Measurements from ENCODE around the gene GEMIN4. TPM values are rescaled to one million over a fixed set of nuclear protein-coding genes. Genes with fewer than 3 reads are reported as not detected.
A peak's percentile ranks its signal among the peaks of the same experiment; 100 is the strongest.
"Not testable (repeated sequence)": the region's sequence is repeated elsewhere in the genome, so short reads cannot be mapped to it uniquely, and the experiment has no call there.

The GEMIN4 gene
- total RNA-seq, 1 experiment from 2014 or later, result 20.2 TPM

DNA sequence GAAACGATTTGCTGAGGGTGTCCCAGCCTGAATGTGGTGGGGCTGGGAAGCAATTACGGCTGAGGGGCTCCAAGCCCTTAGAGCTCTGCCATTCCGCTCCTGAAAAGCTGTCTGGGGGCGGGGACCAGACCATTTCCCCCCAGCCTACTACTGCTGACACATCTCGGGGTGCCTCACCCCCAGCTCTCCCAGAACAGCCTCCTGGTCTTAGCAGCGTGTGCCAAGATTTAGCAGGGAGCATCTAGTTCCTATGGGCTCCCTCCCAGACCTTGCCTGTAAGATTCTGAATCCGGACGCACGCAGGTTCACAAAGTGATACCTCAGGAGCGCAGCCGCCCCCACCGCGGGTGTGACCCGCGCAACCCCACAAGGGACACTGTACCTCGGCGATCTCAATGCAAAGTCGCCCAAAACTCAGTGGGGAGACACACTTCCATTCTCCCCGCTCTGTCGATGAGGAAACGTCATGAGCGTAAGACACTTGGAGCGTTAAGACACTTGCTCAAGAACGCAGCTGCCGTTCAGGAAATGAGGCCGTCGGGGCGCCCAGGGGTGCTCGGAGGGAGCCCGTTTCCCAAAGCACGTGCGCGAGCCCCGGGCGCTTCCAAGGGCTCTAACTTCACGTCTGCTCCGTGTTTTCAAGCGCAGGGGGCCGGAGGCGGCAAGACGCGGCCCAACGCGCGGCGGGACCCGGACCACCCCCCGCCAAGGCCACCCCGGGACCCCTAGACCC is 629 bp downstream of the GEMIN4 start:
- H3K9me3 ChIP-seq (ENCODE audit: low read length), result peaks cover 15% of the 10 kb centered on the region
- no peak overlapping the region; the same call in 1 of the 2 replicates for H2AFZ ChIP-seq (ENCODE audit: low read length)
- peak overlapping the region; percentile 89 for H3K4me3 ChIP-seq (ENCODE audit: low read length)
- H3K4me2 ChIP-seq (ENCODE audit: low read depth, low read length, poor library complexity, severe bottlenecking), result peak overlapping the region; percentile 95
- H3K9ac ChIP-seq (ENCODE audit: low read length), result peak overlapping the region; percentile 97
- peaks cover 18% of the 10 kb centered on the region for H3K4me1 ChIP-seq (ENCODE audit: low read length)
- H3K27me3 ChIP-seq (ENCODE audit: low read length), result no peaks in the 10 kb centered on the region
- DNase-seq, result peak; percentile 86
- H3K27ac ChIP-seq (ENCODE audit: low read length), result peak overlapping the region; percentile 68
- peaks cover 37% of the 10 kb centered on the region for H3K36me3 ChIP-seq (ENCODE audit: insufficient read depth, low read length)
- H3K9me2 ChIP-seq (replicated peaks; ENCODE audit: insufficient read depth, low read length), result no peaks in the 10 kb centered on the region
- H3K79me2 ChIP-seq (ENCODE audit: low read length), result peaks cover 50% of the 10 kb centered on the region
- 0 out of 2 replicates have a peak, but pooled peaks cover 2% of the 10 kb centered on the region for H4K20me1 ChIP-seq (ENCODE audit: insufficient read depth, low read depth, low read length)

DNA sequence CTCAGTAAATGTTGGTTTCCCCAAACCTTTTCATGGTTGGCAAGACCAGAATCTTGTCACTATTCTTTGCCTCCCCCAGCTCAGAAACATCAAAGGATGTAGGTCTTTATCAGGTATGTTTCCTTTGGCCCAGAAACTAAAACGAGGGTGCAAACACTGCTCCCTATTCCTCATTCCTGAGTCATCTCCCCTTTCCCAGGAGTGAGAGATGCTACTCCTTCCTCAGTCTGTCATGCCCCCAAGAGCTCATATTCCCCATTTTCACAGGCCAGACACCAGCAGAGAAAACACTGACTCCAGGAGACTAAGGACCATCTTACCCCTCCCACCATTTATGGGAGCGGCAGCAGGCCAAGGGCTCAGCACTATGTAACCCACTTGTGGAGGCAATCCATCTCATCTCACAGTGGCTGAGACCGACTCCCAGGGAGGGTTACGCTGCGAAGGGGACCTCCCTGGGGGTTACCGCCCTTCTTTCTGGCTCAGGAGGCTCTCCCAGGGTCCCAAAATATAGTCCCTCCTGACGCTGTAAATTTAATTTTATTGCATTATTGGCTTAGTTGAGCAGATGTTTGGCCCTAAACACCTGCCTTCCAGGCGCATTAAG is 1.5 kb downstream of the GEMIN4 start:
- peaks cover 59% of the 10 kb centered on the region for H3K79me2 ChIP-seq (ENCODE audit: low read length)
- H3K4me2 ChIP-seq (ENCODE audit: low read depth, low read length, poor library complexity, severe bottlenecking), result peak overlapping the region; percentile 95
- no peak overlapping the region for H2AFZ ChIP-seq (ENCODE audit: low read length)
- peaks cover 46% of the 10 kb centered on the region for H3K36me3 ChIP-seq (ENCODE audit: insufficient read depth, low read length)
- H3K9me2 ChIP-seq (replicated peaks; ENCODE audit: insufficient read depth, low read length), result no peaks in the 10 kb centered on the region
- peak overlapping the region; percentile 89 for H3K4me3 ChIP-seq (ENCODE audit: low read length)
- H3K27me3 ChIP-seq (ENCODE audit: low read length), result no peaks in the 10 kb centered on the region
- H3K9ac ChIP-seq (ENCODE audit: low read length), result peak overlapping the region; percentile 97
- H3K27ac ChIP-seq (ENCODE audit: low read length), result no peak overlapping the region
- peaks cover 18% of the 10 kb centered on the region for H3K4me1 ChIP-seq (ENCODE audit: low read length)
- H4K20me1 ChIP-seq (ENCODE audit: insufficient read depth, low read depth, low read length), result 0 out of 2 replicates have a peak, but pooled peaks cover 9% of the 10 kb centered on the region
- peaks cover 15% of the 10 kb centered on the region for H3K9me3 ChIP-seq (ENCODE audit: low read length)
- no peak for DNase-seq

DNA sequence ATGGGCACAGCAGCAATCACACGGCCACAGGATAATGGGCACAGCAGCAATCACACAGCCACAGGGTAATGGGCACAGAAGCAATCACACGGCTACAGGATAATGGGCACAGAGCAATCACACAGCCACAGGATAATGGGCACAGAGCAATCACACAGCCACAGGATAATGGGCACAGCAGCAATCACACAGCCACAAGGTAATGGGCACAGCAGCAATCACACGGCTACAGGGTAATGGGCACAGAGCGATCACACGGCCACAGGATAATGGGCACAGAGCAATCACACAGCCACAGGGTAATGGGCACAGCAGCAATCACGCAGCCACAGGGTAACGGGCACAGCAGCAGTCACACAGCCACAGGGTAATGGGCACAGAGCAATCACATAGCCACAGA is 2.7 kb downstream of the GEMIN4 start:
- H3K27ac ChIP-seq (ENCODE audit: low read length); H3K27me3 ChIP-seq (ENCODE audit: low read length); DNase-seq; H3K4me2 ChIP-seq (ENCODE audit: low read depth, low read length, poor library complexity, severe bottlenecking); H2AFZ ChIP-seq (ENCODE audit: low read length); H3K4me3 ChIP-seq (ENCODE audit: low read length); H4K20me1 ChIP-seq (ENCODE audit: insufficient read depth, low read depth, low read length); H3K9ac ChIP-seq (ENCODE audit: low read length); H3K9me2 ChIP-seq (replicated peaks; ENCODE audit: insufficient read depth, low read length): not testable (repeated sequence)
- Histone ChIP-seq H3K4me1 (ENCODE audit: low read length) (peaks cover 18% of the 10 kb centered on the region), H3K79me2 (ENCODE audit: low read length) (peaks cover 71% of the 10 kb centered on the region), H3K9me3 (ENCODE audit: low read length) (peaks cover 15% of the 10 kb centered on the region), H3K36me3 (ENCODE audit: insufficient read depth, low read length) (peaks cover 57% of the 10 kb centered on the region)

DNA sequence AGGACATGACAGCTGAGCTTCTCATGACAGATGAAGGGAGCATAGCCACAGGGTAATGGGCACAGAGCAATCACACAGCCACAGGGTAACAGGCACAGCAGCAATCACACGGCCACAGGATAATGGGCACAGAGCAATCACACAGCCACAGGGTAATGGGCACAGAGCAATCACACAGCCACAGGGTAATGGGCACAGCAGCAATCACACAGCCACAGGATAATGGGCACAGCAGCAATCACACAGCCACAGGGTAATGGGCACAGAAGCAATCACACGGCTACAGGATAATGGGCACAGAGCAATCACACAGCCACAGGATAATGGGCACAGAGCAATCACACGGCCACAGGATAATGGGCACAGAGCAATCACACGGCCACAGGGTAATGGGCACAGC is 3.5 kb downstream of the GEMIN4 start:
- not testable (repeated sequence) for H3K9ac ChIP-seq (ENCODE audit: low read length); H3K27ac ChIP-seq (ENCODE audit: low read length); H4K20me1 ChIP-seq (ENCODE audit: insufficient read depth, low read depth, low read length); H2AFZ ChIP-seq (ENCODE audit: low read length); H3K4me2 ChIP-seq (ENCODE audit: low read depth, low read length, poor library complexity, severe bottlenecking); DNase-seq; H3K9me2 ChIP-seq (replicated peaks; ENCODE audit: insufficient read depth, low read length); H3K27me3 ChIP-seq (ENCODE audit: low read length); H3K4me3 ChIP-seq (ENCODE audit: low read length)
- Histone ChIP-seq H3K4me1 (ENCODE audit: low read length) (peaks cover 18% of the 10 kb centered on the region), H3K36me3 (ENCODE audit: insufficient read depth, low read length) (peaks cover 64% of the 10 kb centered on the region), H3K9me3 (ENCODE audit: low read length) (peaks cover 15% of the 10 kb centered on the region), H3K79me2 (ENCODE audit: low read length) (peaks cover 79% of the 10 kb centered on the region)

DNA sequence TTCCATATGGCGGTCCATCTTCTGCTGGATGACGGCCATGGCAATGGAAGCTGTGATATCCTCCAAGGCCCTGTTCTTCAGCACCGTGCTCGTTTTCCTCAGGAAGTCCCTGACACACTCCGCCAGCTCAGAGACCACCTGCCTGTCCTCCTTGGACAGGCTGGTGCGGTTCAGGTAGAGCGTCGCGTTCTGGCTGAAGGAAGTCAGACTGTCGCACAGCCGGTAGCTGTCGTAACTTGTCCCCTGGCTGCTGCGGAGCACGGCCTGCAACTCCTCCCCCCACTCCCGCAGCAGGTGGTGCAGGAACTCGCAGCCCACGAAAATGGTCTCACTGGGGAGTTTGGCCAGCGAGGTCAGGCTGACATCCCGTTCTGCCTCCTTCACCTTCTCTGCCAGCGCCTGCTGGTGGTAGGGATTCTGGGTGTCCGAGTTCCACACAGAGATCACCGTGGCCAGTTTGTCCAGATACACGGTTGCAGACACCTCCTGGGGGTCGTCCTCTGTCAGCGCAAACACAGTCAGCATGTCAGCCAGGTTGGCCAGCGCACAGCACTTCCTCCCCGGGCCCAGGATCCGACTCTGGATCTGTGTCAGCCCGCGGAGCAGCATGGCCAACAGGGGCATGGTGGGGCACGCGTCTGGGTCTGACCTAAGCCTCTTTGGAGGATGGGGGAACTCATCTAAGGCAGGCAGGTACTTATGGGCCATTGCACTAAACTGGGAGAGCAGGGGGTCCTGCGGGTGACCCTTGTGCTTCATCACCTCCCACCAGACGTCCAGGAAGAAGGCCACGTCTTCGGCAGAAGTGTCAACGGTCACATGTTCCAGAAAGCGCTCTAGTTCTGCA is 5.1 kb downstream of the GEMIN4 start:
- Histone ChIP-seq H3K27ac (ENCODE audit: low read length) (no peak overlapping the region), H3K36me3 (ENCODE audit: insufficient read depth, low read length) (peaks cover 77% of the 10 kb centered on the region), H3K9ac (ENCODE audit: low read length) (no peak overlapping the region), H2AFZ (ENCODE audit: low read length) (no peak overlapping the region), H3K9me2 (replicated peaks; ENCODE audit: insufficient read depth, low read length) (no peaks in the 10 kb centered on the region), H3K4me2 (ENCODE audit: low read depth, low read length, poor library complexity, severe bottlenecking) (no peak overlapping the region), H3K4me1 (ENCODE audit: low read length) (peaks cover 12% of the 10 kb centered on the region), H3K79me2 (ENCODE audit: low read length) (peaks cover 91% of the 10 kb centered on the region), H3K4me3 (ENCODE audit: low read length) (no peak overlapping the region), H3K27me3 (ENCODE audit: low read length) (no peaks in the 10 kb centered on the region), H4K20me1 (ENCODE audit: insufficient read depth, low read depth, low read length) (peaks cover 14% of the 10 kb centered on the region; the same call in 1 of the 2 replicates), H3K9me3 (ENCODE audit: low read length) (peaks cover 15% of the 10 kb centered on the region)
- DNase-seq, result no peak

DNA sequence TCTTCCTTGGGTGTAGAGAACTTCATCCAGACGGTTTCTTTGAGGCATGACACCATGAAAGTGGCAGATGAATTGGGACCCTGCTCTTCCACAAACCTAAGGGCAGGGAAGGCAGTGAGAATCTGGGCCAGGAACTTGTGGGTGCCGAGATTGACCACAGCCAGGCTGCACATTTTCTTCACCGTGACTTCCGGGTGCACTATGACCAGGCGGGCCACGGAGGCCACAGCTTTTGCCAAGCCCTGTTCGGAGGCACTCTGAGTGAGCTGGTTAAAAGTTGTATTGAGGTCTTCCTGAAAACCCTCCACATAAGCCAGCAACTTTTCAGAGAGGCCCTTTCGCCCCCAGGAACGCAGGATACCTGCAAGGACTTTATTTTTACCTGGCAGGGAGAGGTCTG is 5.9 kb downstream of the GEMIN4 start:
- Histone ChIP-seq H3K9me2 (replicated peaks; ENCODE audit: insufficient read depth, low read length) (no peaks in the 10 kb centered on the region), H2AFZ (ENCODE audit: low read length) (no peak overlapping the region), H3K27ac (ENCODE audit: low read length) (no peak overlapping the region), H3K4me3 (ENCODE audit: low read length) (no peak overlapping the region), H3K36me3 (ENCODE audit: insufficient read depth, low read length) (peaks cover 85% of the 10 kb centered on the region), H3K4me2 (ENCODE audit: low read depth, low read length, poor library complexity, severe bottlenecking) (no peak overlapping the region), H3K4me1 (ENCODE audit: low read length) (peaks cover 11% of the 10 kb centered on the region), H4K20me1 (ENCODE audit: insufficient read depth, low read depth, low read length) (peaks cover 18% of the 10 kb centered on the region; the same call in 1 of the 2 replicates), H3K9me3 (ENCODE audit: low read length) (peaks cover 15% of the 10 kb centered on the region), H3K79me2 (ENCODE audit: low read length) (peaks cover 84% of the 10 kb centered on the region), H3K27me3 (ENCODE audit: low read length) (no peaks in the 10 kb centered on the region), H3K9ac (ENCODE audit: low read length) (no peak overlapping the region)
- DNase-seq, result no peak

DNA sequence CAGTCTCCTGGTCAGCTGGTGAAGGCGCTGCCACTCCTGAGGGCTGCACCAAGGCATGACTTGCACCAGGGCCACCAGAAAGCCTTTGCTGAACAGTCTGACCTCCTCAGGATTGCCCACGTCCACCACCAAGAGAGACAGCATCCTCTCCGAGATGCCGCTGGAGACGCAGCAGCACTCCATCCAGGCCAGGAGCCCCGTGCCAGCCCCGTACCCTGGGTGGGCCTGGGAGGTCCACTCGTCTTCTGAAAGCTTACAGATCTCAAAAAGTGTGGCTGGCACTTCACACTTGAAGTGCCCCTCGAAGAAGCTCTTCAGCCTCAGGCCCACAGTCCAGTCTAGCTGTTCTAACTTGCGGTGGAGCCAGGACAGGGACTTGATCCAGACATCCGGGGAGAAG is 6.7 kb downstream of the GEMIN4 start:
- no peaks in the 10 kb centered on the region for H3K27me3 ChIP-seq (ENCODE audit: low read length)
- H3K9ac ChIP-seq (ENCODE audit: low read length), result no peak overlapping the region
- no peak overlapping the region for H3K4me2 ChIP-seq (ENCODE audit: low read depth, low read length, poor library complexity, severe bottlenecking)
- peaks cover 81% of the 10 kb centered on the region for H3K79me2 ChIP-seq (ENCODE audit: low read length)
- DNase-seq, result no peak
- peaks cover 11% of the 10 kb centered on the region for H3K4me1 ChIP-seq (ENCODE audit: low read length)
- H3K36me3 ChIP-seq (ENCODE audit: insufficient read depth, low read length), result peaks cover 86% of the 10 kb centered on the region
- H4K20me1 ChIP-seq (ENCODE audit: insufficient read depth, low read depth, low read length), result peaks cover 25% of the 10 kb centered on the region; the same call in 1 of the 2 replicates
- H3K9me3 ChIP-seq (ENCODE audit: low read length), result peaks cover 11% of the 10 kb centered on the region
- H3K9me2 ChIP-seq (replicated peaks; ENCODE audit: insufficient read depth, low read length), result no peaks in the 10 kb centered on the region
- no peak overlapping the region for H3K4me3 ChIP-seq (ENCODE audit: low read length)
- H2AFZ ChIP-seq (ENCODE audit: low read length), result no peak overlapping the region
- no peak overlapping the region for H3K27ac ChIP-seq (ENCODE audit: low read length)

DNA sequence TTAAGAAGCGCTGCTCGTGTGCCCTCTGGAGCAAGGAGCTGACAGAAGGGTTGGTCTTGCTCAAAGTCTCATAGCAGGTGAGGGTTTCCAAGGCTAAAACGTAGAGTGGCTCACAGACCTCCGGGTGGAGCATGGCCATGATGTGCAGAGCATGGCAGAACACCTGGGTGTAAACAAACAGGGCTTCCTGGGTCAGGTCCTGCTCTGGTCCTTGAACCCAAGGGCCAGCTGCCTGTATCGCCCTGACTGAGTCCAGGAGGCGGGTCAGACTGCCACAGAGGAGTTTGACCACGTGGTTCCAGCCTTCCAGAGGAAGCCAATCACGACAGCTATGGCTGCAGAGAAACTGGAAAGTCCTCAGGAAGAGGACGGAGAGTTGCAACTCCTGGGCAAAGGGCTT is 7.1 kb downstream of the GEMIN4 start:
- no peaks in the 10 kb centered on the region for H3K9me2 ChIP-seq (replicated peaks; ENCODE audit: insufficient read depth, low read length)
- H3K9ac ChIP-seq (ENCODE audit: low read length), result no peak overlapping the region
- H3K4me3 ChIP-seq (ENCODE audit: low read length), result no peak overlapping the region
- H3K79me2 ChIP-seq (ENCODE audit: low read length), result peaks cover 77% of the 10 kb centered on the region
- peaks cover 15% of the 10 kb centered on the region for H3K4me1 ChIP-seq (ENCODE audit: low read length)
- no peak overlapping the region for H2AFZ ChIP-seq (ENCODE audit: low read length)
- H4K20me1 ChIP-seq (ENCODE audit: insufficient read depth, low read depth, low read length), result peaks cover 26% of the 10 kb centered on the region; the same call in 1 of the 2 replicates
- H3K9me3 ChIP-seq (ENCODE audit: low read length), result peaks cover 6% of the 10 kb centered on the region
- H3K4me2 ChIP-seq (ENCODE audit: low read depth, low read length, poor library complexity, severe bottlenecking), result no peak overlapping the region
- no peaks in the 10 kb centered on the region for H3K27me3 ChIP-seq (ENCODE audit: low read length)
- H3K36me3 ChIP-seq (ENCODE audit: insufficient read depth, low read length), result peaks cover 85% of the 10 kb centered on the region
- no peak for DNase-seq
- H3K27ac ChIP-seq (ENCODE audit: low read length), result no peak overlapping the region
